Astrocyte of the spinal cord (primary cell): Measurements from ENCODE around the gene PTPRT.

Experiments used
- DNase-seq: peaks from one replicate; pipeline ENCODE4 v3.0.0; 2011; ENCODE audit warnings: low read depth, low spot score
- H3K4me3 ChIP-seq: 2 replicates; pipeline ENCODE4 v1.5.1; 2011; ENCODE audit warnings: low read depth, mild to moderate bottlenecking, low read length, moderate library complexity
- CTCF ChIP-seq: IDR thresholded peaks from 2 replicates; pipeline ENCODE4 v1.5.1; 2012; ENCODE audit warnings: low read depth, mild to moderate bottlenecking, low read length, inconsistent platforms
- in situ Hi-C: cut with HindIII; loops from 2 replicates; pipeline ENCODE4 v1.10.0; 2017; ENCODE audit warnings: low sequenced_read_pairs

PTPRT gene

GRCh38 chr20:42313704-42314103, 876.0 kb downstream of the PTPRT start:
- TF ChIP-seq CTCF, result no peak
- in situ Hi-C loops, result no loop called here
- H3K4me3 ChIP-seq, result no peak overlapping the region
- no peak for DNase-seq

DNA sequence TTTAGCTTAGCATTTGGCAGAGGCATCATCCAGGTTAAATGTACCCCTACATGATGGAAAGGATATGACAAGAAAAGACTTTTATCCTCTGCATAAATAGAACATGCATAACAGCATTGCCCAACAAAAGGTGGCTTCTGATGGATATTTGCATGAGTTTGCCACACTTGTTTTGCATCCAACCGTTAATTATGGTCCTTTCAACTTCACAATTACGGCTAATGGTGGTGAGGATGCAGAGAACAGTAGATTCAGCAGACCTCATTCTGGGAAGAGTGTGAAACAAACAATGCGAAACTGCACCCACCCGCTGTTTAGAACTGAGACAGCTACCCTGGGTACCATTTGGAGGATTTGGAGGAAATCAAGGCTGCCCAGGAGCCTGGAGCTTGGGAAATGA, 880.7 kb downstream of the PTPRT start:
- no peak overlapping the region for H3K4me3 ChIP-seq
- no peak for DNase-seq
- in situ Hi-C loops, result no loop called here
- no peak for TF ChIP-seq CTCF

DNA sequence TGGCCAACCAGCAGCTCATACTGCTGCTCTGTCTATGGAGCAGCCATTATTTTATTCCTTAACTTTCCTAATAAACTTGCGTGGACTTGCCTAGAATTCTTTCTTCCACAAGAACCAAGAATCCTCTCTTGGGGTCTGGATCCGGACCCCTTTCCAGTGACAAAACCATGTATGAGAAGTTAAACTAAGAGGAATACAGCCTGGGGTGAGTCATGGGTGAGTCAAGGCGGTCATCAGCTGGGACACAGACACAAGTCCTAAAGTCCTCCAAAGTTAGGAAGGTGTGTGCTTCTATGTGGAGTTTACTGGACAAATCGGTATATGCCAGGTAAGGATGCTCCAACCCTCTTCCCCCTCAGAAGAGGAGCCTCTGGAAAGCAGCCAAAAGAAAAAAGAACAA, 881.5 kb downstream of the PTPRT start:
- no peak for DNase-seq
- in situ Hi-C loops, result no loop called here
- no peak overlapping the region for H3K4me3 ChIP-seq
- no peak for TF ChIP-seq CTCF

DNA sequence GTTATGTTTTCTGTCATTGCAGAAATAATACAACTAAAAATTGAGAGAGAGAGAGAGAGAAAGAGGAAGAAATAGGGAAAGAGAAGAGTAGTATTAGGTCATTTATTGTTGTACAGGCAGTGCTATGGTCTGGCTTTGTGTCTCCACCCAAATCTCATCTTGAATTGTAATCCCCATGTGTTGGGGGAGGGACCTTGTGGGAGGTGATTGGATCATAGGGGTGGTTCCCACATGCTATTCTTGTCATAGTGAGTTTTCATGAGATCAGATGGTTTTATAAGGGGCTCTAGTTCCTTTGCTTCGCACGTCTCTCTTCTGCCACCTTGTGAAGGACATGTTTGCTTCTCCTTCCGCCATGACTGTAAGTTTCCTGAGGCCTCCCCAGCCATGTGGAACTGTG, 894.1 kb downstream of the PTPRT start:
- no peak for TF ChIP-seq CTCF
- DNase-seq, result no peak
- no peak overlapping the region for H3K4me3 ChIP-seq
- in situ Hi-C loops, result no loop called here

DNA sequence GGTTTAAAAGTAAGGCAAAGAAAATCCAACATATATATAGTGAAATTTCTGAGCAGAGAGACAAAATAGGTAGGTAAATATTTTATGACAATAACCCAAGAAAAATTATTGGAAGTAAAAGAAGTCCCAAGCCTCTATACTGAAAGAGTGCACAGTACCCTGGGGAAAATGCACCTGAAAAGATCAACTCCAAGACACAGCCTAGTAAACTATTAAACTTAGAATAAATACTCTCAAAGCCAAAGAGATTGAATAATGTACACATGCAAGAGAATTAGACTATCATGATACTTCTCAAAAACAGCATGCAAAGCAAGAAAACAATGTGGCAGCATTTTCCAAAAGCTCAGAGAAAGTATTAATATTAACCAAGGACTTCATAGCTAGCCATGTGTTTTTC, 894.7 kb downstream of the PTPRT start:
- DNase-seq, result no peak
- in situ Hi-C loops, result no loop called here
- TF ChIP-seq CTCF, result no peak

DNA sequence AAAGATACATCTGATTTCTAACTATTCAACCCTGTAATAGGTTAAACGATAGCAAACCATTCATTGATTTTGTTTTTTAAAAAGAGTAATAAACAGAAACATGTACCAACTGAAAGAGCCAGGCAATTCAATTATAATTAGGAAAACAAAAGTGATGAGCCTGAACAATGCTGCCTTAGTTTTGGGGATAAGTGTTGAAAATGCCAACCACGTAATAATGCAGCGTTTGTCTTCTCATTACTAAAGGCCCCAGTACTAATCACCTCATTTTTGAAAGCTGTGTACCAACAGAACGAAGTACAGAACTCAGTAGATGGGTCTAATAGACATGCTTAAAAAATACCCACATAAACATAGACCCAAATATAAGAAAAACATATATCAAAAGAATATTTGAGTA, 907.9 kb downstream of the PTPRT start:
- DNase-seq, result no peak
- no peak overlapping the region for H3K4me3 ChIP-seq
- in situ Hi-C loops, result no loop called here
- no peak for TF ChIP-seq CTCF

More for the DNA sequence above, 894.7 kb downstream of the PTPRT start:
- H3K4me3 ChIP-seq, result no peak overlapping the region
